DMS 273 (cell line): ENCODE data around the gene UACA.
"Not testable (repeated sequence)": the region's sequence is repeated elsewhere in the genome, so short reads cannot be mapped to it uniquely, and the experiment has no call there.

Experiments
- DNase-seq: peaks from one replicate; lab custom pipeline; 2025; ENCODE audit not compliant: unreplicated experiment; lab: John Stamatoyannopoulos, UW

Gene UACA

GRCh38 chr15:70665599-70665998, 97.8 kb downstream of the UACA start:
- DNase-seq, result no peak

GRCh38 chr15:70664494-70664893, 98.9 kb downstream of the UACA start:
- DNase-seq, result peak; percentile 6

- not testable (repeated sequence) for DNase-seq
Measured at GRCh38 chr15:70663069-70663468, 100.3 kb downstream of the UACA start.

GRCh38 chr15:70659662-70660061, 103.7 kb downstream of the UACA start:
- DNase-seq, result no peak

GRCh38 chr15:70658641-70659040, 104.7 kb downstream of the UACA start:
- no peak for DNase-seq

GRCh38 chr15:70653426-70653825, 109.9 kb downstream of the UACA start:
- no peak for DNase-seq

GRCh38 chr15:70652341-70652740, 111.0 kb downstream of the UACA start:
- DNase-seq, result no peak

- DNase-seq, result no peak
Measured at GRCh38 chr15:70651303-70651845, 112.0 kb downstream of the UACA start.

GRCh38 chr15:70650567-70651302, 112.6 kb downstream of the UACA start:
- no peak for DNase-seq

GRCh38 chr15:70647396-70647795, 116.0 kb downstream of the UACA start:
- no peak for DNase-seq

- no peak for DNase-seq
Measured at GRCh38 chr15:70646169-70646568, 117.2 kb downstream of the UACA start.

- no peak for DNase-seq
Measured at GRCh38 chr15:70643783-70644125, 119.6 kb downstream of the UACA start.

- DNase-seq, result peak; percentile 5
Measured at GRCh38 chr15:70643106-70643782, 120.1 kb downstream of the UACA start.

GRCh38 chr15:70636540-70637165, 126.7 kb downstream of the UACA start:
- DNase-seq, result peak; percentile 17

- DNase-seq, result no peak
Measured at GRCh38 chr15:70635895-70636294, 127.5 kb downstream of the UACA start.

GRCh38 chr15:70633991-70634390, 129.4 kb downstream of the UACA start:
- DNase-seq, result no peak

- no peak for DNase-seq
Measured at GRCh38 chr15:70633103-70633831, 130.1 kb downstream of the UACA start.

GRCh38 chr15:70632491-70633102, 130.8 kb downstream of the UACA start:
- no peak for DNase-seq

GRCh38 chr15:70632079-70632478, 131.3 kb downstream of the UACA start:
- DNase-seq, result no peak

GRCh38 chr15:70629735-70630273, 133.6 kb downstream of the UACA start:
- no peak for DNase-seq

- DNase-seq, result no peak
Measured at GRCh38 chr15:70628549-70628896, 134.8 kb downstream of the UACA start.
